Neural cell (in vitro differentiated cells): Measurements from ENCODE around the gene LRBA. TPM values are rescaled to one million over a fixed set of nuclear protein-coding genes. Genes with fewer than 3 reads are reported as not detected.

ENCODE experiments used
- H2AFZ ChIP-seq: fragments of 200-600, 300-800 bp; sonication (generic), shearing (Covaris generic); 2 replicates; pipeline ENCODE4 v1.6.0; 2014; ENCODE audit warnings: low read depth, mild to moderate bottlenecking, antibody characterized with exemption, low read length, moderate library complexity
- H3F3A ChIP-seq: fragments of 200-600 bp; shearing (Covaris generic); 2 replicates; pipeline ENCODE4 v1.6.1; 2016; ENCODE audit warnings: mild to moderate bottlenecking, moderate library complexity, mixed read lengths, antibody characterized with exemption, low read length; ENCODE audit not compliant: insufficient read depth, poor library complexity, severe bottlenecking
- H3K27ac ChIP-seq: fragments of 200-600, 300-800 bp; sonication (generic), shearing (Covaris generic); 2 replicates; pipeline ENCODE4 v1.5.1; 2014; ENCODE audit warnings: mild to moderate bottlenecking, low read length, moderate library complexity
- H3K27me3 ChIP-seq: fragments of 300-800, 200-600 bp; sonication (generic), shearing (Covaris generic); 2 replicates; pipeline ENCODE4 v1.6.0; 2014; ENCODE audit warnings: mild to moderate bottlenecking, low read depth, low read length, moderate library complexity; ENCODE audit not compliant: insufficient read depth
- H3K36me3 ChIP-seq: fragments of 300-800, 200-600 bp; sonication (generic), shearing (Covaris generic); 2 replicates; pipeline ENCODE4 v1.5.1; 2014; ENCODE audit warnings: mild to moderate bottlenecking, antibody characterized with exemption, low read length, moderate library complexity; ENCODE audit not compliant: insufficient read depth
- H3K4me2 ChIP-seq: fragments of 300-800, 200-600 bp; sonication (generic), shearing (Covaris generic); 2 replicates; pipeline ENCODE4 v1.6.0; 2014; ENCODE audit warnings: mild to moderate bottlenecking, low read length
- H3K4me3 ChIP-seq: fragments of 300-800, 200-600 bp; sonication (generic), shearing (Covaris generic); 2 replicates; pipeline ENCODE4 v1.5.1; 2014; ENCODE audit warnings: mild to moderate bottlenecking, low read length, moderate library complexity
- H3K79me2 ChIP-seq: fragments of 200-600 bp; shearing (Covaris generic); replicated peaks from 2 replicates; pipeline ENCODE4 v1.6.0; 2014; ENCODE audit warnings: mild to moderate bottlenecking, low read length, moderate library complexity; ENCODE audit not compliant: insufficient read depth
- H3K9ac ChIP-seq: fragments of 300-800, 200-600 bp; sonication (generic), shearing (Covaris generic); 2 replicates; pipeline ENCODE4 v1.6.1; 2016; ENCODE audit warnings: mild to moderate bottlenecking, low read length, mixed read lengths
- H3K9me2 ChIP-seq: fragments of 200-600 bp; shearing (Covaris generic); 2 replicates; pipeline ENCODE4 v1.6.1; 2016; ENCODE audit warnings: mild to moderate bottlenecking, low read length, mixed read lengths; ENCODE audit not compliant: insufficient read depth
- H3K9me3 ChIP-seq: fragments of 200-600, 300-800 bp; sonication (generic), shearing (Covaris generic); 2 replicates; pipeline ENCODE4 v1.6.1; 2016; ENCODE audit warnings: mild to moderate bottlenecking, mixed run types, low read length, moderate library complexity, mixed read lengths
- H4K20me1 ChIP-seq: fragments of 200-600 bp; shearing (Covaris generic); 2 replicates; pipeline ENCODE4 v1.6.1; 2016; ENCODE audit warnings: mild to moderate bottlenecking, mixed run types; ENCODE audit not compliant: insufficient read depth
- EP300 ChIP-seq: fragments of 450-650 bp; conservative IDR thresholded peaks from 2 replicates; pipeline ENCODE4 v1.6.1; 2014; ENCODE audit warnings: antibody characterized with exemption, mild to moderate bottlenecking, moderate library complexity; ENCODE audit not compliant: poor library complexity, severe bottlenecking
- EZH2 ChIP-seq: fragments of 200-600, 300-800 bp; shearing (Covaris generic), sonication (generic); IDR thresholded peaks from 2 replicates; pipeline ENCODE4 v1.6.1; 2014; ENCODE audit warnings: antibody characterized with exemption, low read length, borderline replicate concordance, mild to moderate bottlenecking; ENCODE audit not compliant: insufficient read depth, poor library complexity, severe bottlenecking
- MXI1 ChIP-seq: fragments of 450-650 bp; conservative IDR thresholded peaks from 2 replicates; pipeline ENCODE4 v1.6.1; 2014; ENCODE audit warnings: antibody characterized with exemption, mild to moderate bottlenecking; ENCODE audit not compliant: poor library complexity, severe bottlenecking
- POLR2AphosphoS5 ChIP-seq: IDR thresholded peaks from 2 replicates; pipeline ENCODE4 v1.6.1; 2012
- RAD21 ChIP-seq: fragments of 450-650 bp; conservative IDR thresholded peaks from 2 replicates; pipeline ENCODE4 v1.6.1; 2014; ENCODE audit warnings: antibody characterized with exemption, mild to moderate bottlenecking, moderate library complexity
- SMC3 ChIP-seq: fragments of 450-650 bp; conservative IDR thresholded peaks from 2 replicates; pipeline ENCODE4 v1.6.1; 2014; ENCODE audit warnings: antibody characterized with exemption, mild to moderate bottlenecking, moderate library complexity; ENCODE audit not compliant: poor library complexity
- TAF1 ChIP-seq: IDR thresholded peaks from 2 replicates; pipeline ENCODE4 v1.6.1; 2012; ENCODE audit warnings: low read depth
- polyA plus RNA-seq: library from polyadenylated mRNA; depleted of rRNA; stranded (reverse); fragments of >200 nt; gene quantifications from 2 replicates; pipeline ENCODE4 v1.2.3, GENCODE V29; 2014
- TF ChIP-seq, protein P1 (sequence below): IDR thresholded peaks from 2 replicates; pipeline ENCODE4 v1.6.1; 2012; ENCODE audit warnings: borderline replicate concordance
- TF ChIP-seq, protein P2 (sequence below): fragments of 450-650 bp; IDR thresholded peaks from 2 replicates; pipeline ENCODE4 v1.5.1; 2014; ENCODE audit warnings: antibody characterized with exemption, mild to moderate bottlenecking, moderate library complexity; ENCODE audit not compliant: poor library complexity, severe bottlenecking

Gene LRBA
- polyA plus RNA-seq, 1 donor from 2014 or later, result 7.1 TPM

GRCh38 chr4:150354214-150354796, 660.8 kb downstream of the LRBA start:
- Histone ChIP-seq H2AFZ (no peak overlapping the region), H3K9me3 (no peaks in the 10 kb centered on the region), H3K27me3 (peaks cover 57% of the 10 kb centered on the region), H3K9ac (no peak overlapping the region), H3K27ac (no peak overlapping the region), H3K4me3 (no peak overlapping the region), H3K79me2 (no peaks in the 10 kb centered on the region), H3K4me2 (no peak overlapping the region), H3F3A (no peaks in the 10 kb centered on the region), H3K9me2 (no peaks in the 10 kb centered on the region), H4K20me1 (no peaks in the 10 kb centered on the region), H3K36me3 (no peaks in the 10 kb centered on the region)
- TF ChIP-seq TAF1 (no peak), SMC3 (no peak), EZH2 (no peak), RAD21 (no peak), POLR2AphosphoS5 (no peak), MXI1 (no peak), EP300 (no peak)
- TF ChIP-seq, protein P1, sequence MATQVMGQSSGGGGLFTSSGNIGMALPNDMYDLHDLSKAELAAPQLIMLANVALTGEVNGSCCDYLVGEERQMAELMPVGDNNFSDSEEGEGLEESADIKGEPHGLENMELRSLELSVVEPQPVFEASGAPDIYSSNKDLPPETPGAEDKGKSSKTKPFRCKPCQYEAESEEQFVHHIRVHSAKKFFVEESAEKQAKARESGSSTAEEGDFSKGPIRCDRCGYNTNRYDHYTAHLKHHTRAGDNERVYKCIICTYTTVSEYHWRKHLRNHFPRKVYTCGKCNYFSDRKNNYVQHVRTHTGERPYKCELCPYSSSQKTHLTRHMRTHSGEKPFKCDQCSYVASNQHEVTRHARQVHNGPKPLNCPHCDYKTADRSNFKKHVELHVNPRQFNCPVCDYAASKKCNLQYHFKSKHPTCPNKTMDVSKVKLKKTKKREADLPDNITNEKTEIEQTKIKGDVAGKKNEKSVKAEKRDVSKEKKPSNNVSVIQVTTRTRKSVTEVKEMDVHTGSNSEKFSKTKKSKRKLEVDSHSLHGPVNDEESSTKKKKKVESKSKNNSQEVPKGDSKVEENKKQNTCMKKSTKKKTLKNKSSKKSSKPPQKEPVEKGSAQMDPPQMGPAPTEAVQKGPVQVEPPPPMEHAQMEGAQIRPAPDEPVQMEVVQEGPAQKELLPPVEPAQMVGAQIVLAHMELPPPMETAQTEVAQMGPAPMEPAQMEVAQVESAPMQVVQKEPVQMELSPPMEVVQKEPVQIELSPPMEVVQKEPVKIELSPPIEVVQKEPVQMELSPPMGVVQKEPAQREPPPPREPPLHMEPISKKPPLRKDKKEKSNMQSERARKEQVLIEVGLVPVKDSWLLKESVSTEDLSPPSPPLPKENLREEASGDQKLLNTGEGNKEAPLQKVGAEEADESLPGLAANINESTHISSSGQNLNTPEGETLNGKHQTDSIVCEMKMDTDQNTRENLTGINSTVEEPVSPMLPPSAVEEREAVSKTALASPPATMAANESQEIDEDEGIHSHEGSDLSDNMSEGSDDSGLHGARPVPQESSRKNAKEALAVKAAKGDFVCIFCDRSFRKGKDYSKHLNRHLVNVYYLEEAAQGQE, result no peak
- TF ChIP-seq, protein P2, sequence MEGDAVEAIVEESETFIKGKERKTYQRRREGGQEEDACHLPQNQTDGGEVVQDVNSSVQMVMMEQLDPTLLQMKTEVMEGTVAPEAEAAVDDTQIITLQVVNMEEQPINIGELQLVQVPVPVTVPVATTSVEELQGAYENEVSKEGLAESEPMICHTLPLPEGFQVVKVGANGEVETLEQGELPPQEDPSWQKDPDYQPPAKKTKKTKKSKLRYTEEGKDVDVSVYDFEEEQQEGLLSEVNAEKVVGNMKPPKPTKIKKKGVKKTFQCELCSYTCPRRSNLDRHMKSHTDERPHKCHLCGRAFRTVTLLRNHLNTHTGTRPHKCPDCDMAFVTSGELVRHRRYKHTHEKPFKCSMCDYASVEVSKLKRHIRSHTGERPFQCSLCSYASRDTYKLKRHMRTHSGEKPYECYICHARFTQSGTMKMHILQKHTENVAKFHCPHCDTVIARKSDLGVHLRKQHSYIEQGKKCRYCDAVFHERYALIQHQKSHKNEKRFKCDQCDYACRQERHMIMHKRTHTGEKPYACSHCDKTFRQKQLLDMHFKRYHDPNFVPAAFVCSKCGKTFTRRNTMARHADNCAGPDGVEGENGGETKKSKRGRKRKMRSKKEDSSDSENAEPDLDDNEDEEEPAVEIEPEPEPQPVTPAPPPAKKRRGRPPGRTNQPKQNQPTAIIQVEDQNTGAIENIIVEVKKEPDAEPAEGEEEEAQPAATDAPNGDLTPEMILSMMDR, result no peak

- Histone ChIP-seq H3F3A (no peaks in the 10 kb centered on the region), H3K27me3 (peaks cover 4% of the 10 kb centered on the region), H3K36me3 (no peaks in the 10 kb centered on the region), H3K9me3 (no peaks in the 10 kb centered on the region), H3K4me3 (no peak overlapping the region), H2AFZ (no peak overlapping the region), H3K4me2 (no peak overlapping the region), H3K9me2 (no peaks in the 10 kb centered on the region), H3K9ac (no peak overlapping the region), H4K20me1 (no peaks in the 10 kb centered on the region), H3K79me2 (no peaks in the 10 kb centered on the region), H3K27ac (no peak overlapping the region)
- TF ChIP-seq, protein P1, result no peak
- TF ChIP-seq EP300, result no peak
- no peak for TF ChIP-seq MXI1
- no peak for TF ChIP-seq EZH2
- no peak for TF ChIP-seq SMC3
- TF ChIP-seq POLR2AphosphoS5, result no peak
- TF ChIP-seq, protein P2, result no peak
- no peak for TF ChIP-seq RAD21
- TF ChIP-seq TAF1, result no peak
Observed at GRCh38 chr4:150348079-150348478, 667.0 kb downstream of the LRBA start.
